K562 (cell line): Measurements from ENCODE around the gene PRDX1. TPM values are rescaled to one million over a fixed set of nuclear protein-coding genes. Genes with fewer than 3 reads are reported as not detected.

Source experiments
- CTBP1 ChIP-seq: fragments of 450-650 bp; IDR thresholded peaks from 2 replicates; pipeline ENCODE4 v1.6.1; 2016; ENCODE audit warnings: borderline replicate concordance
- EHMT2 ChIP-seq: fragments of 450-650 bp; IDR thresholded peaks from 2 replicates; pipeline ENCODE4 v1.6.1; 2018; ENCODE audit warnings: antibody characterized with exemption
- EP400 ChIP-seq: fragments of 450-650 bp; IDR thresholded peaks from 2 replicates; pipeline ENCODE4 v1.6.1; 2017; ENCODE audit warnings: antibody characterized with exemption, mild to moderate bottlenecking, moderate library complexity
- GATAD2A ChIP-seq: fragments of 450-650 bp; IDR thresholded peaks from 2 replicates; pipeline ENCODE4 v1.6.1; 2017
- GATAD2B ChIP-seq: fragments of 450-650 bp; IDR thresholded peaks from 2 replicates; pipeline ENCODE4 v1.6.1; 2017; ENCODE audit warnings: mild to moderate bottlenecking, borderline replicate concordance
- IFI16 ChIP-seq: fragments of 250-450 bp; sonication (Bioruptor Pico); IDR thresholded peaks from 2 replicates; pipeline ENCODE4 v2.1.2; 2022; ENCODE audit warnings: mild to moderate bottlenecking, inconsistent platforms
- MEIS2 ChIP-seq: fragments of 450-650 bp; IDR thresholded peaks from 2 replicates; pipeline ENCODE4 v1.6.1; 2014; ENCODE audit warnings: mild to moderate bottlenecking; ENCODE audit not compliant: partially characterized antibody
- SP1 ChIP-seq: sonication (generic); formaldehyde crosslinking; IDR thresholded peaks from 2 replicates; pipeline ENCODE4 v1.8.1; 2022; ENCODE audit warnings: mild to moderate bottlenecking, missing genetic modification reagents
- TCF7 ChIP-seq: sonication (generic); IDR thresholded peaks from 2 replicates; pipeline ENCODE4 v1.6.1; 2016; ENCODE audit warnings: antibody characterized with exemption, borderline replicate concordance
- TCF7L2 ChIP-seq: fragments of 150-350 bp; IDR thresholded peaks from 2 replicates; pipeline ENCODE4 v1.6.1; 2016; ENCODE audit warnings: low read depth, mild to moderate bottlenecking, low read length, moderate library complexity
- ZC3H4 ChIP-seq: sonication (generic); formaldehyde crosslinking; IDR thresholded peaks from 2 replicates; pipeline ENCODE4 v1.9.0; 2021; ENCODE audit warnings: missing genetic modification reagents, borderline replicate concordance
- polyA plus RNA-seq, 8 experiments: library from polyadenylated mRNA; depleted of rRNA in 4 of 8; stranded (reverse) in 5 of 8; unstranded in 3 of 8; fragments of >200 nt; fragmentation: Nextera tagmentation in 2 of 8; fragmentation: Illumina TruSeq in 1 of 8; extraction: Ambion mirVana in 2 of 8; extraction: Trizol in 1 of 8; gene quantifications; 2 replicates each; pipeline versions ENCODE4 v1.2.1 to v1.2.3, GENCODE V29; 2011 to 2014; ENCODE audit warnings: inconsistent platforms in 1 of 8, missing spikeins in 1 of 8
- total RNA-seq, 7 experiments: library from RNA; depleted of rRNA in 6 of 7; stranded (reverse); fragments of >200 nt in 6 of 7; fragmentation: Illumina TruSeq in 2 of 7; extraction: Trizol in 2 of 7; gene quantifications; 2 replicates each; pipeline versions ENCODE4 v1.2.1 to v1.2.3, GENCODE V29; 2011 to 2021; ENCODE audit warnings: low replicate concordance in 1 of 7
- TF ChIP-seq, protein P1 (sequence below): IDR thresholded peaks from 3 replicates; pipeline ENCODE4 v1.6.1; 2011; ENCODE audit warnings: borderline replicate concordance, mild to moderate bottlenecking, moderate library complexity; ENCODE audit not compliant: insufficient read length; ENCODE audit errors: extremely low read depth
- TF ChIP-seq, protein P2 (sequence below): fragments of 450-650 bp; IDR thresholded peaks from 2 replicates; pipeline ENCODE4 v1.6.1; 2016; ENCODE audit warnings: low read depth
- TF ChIP-seq, protein P3 (sequence below): IDR thresholded peaks from 2 replicates; pipeline ENCODE4 v1.6.1; 2011; ENCODE audit not compliant: insufficient read length; ENCODE audit errors: extremely low read depth
- TF ChIP-seq, protein P4 (sequence below): fragments of 450-650 bp; IDR thresholded peaks from 2 replicates; pipeline ENCODE4 v1.6.1; 2016

PRDX1 gene
- total and polyA plus RNA-seq, 9 of the 15 experiments (the other 6 are each of a cell fraction or from before 2014, with no cell fraction given), result 748 to 2,388 (median 1,045) TPM

DNA sequence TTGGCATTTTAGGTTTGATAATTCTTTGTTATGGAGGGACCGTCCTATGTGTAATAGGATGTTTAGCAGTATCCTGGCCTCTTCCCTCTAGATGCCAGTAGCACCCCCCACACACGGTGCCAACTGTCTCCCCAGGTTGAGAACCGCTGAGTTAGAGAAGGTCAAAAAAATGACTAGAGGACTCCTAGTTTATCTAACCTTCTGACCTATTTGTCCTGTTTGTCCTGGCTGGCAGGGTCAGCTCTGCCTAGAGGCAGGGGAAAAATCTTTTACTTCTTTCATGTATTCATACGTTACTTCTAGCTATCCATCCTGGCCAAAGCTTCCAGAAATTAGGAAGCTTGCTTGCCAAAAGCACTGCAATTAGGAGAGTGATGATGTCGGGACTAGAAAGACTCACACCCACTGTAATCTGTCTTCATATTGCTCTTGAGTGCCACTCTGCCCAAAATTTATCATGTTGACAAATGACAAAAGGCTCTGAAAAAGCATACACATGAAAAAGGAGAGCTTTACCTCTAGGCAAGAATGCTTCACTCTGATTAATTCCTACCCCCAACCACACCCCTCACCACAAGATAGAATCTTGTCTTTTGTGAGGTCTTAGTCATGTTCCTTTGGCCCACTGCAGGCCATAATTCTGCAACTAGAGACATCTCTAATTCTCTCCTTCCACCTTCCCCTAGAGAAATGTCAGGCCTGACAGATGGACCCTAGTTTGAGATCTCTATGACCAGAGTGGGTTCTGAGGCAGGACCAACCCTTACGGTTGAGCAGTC is 14.5 kb upstream of the PRDX1 start (continued):
- TF ChIP-seq, protein P1, sequence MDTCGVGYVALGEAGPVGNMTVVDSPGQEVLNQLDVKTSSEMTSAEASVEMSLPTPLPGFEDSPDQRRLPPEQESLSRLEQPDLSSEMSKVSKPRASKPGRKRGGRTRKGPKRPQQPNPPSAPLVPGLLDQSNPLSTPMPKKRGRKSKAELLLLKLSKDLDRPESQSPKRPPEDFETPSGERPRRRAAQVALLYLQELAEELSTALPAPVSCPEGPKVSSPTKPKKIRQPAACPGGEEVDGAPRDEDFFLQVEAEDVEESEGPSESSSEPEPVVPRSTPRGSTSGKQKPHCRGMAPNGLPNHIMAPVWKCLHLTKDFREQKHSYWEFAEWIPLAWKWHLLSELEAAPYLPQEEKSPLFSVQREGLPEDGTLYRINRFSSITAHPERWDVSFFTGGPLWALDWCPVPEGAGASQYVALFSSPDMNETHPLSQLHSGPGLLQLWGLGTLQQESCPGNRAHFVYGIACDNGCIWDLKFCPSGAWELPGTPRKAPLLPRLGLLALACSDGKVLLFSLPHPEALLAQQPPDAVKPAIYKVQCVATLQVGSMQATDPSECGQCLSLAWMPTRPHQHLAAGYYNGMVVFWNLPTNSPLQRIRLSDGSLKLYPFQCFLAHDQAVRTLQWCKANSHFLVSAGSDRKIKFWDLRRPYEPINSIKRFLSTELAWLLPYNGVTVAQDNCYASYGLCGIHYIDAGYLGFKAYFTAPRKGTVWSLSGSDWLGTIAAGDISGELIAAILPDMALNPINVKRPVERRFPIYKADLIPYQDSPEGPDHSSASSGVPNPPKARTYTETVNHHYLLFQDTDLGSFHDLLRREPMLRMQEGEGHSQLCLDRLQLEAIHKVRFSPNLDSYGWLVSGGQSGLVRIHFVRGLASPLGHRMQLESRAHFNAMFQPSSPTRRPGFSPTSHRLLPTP, result no peak
- TF ChIP-seq, protein P2, sequence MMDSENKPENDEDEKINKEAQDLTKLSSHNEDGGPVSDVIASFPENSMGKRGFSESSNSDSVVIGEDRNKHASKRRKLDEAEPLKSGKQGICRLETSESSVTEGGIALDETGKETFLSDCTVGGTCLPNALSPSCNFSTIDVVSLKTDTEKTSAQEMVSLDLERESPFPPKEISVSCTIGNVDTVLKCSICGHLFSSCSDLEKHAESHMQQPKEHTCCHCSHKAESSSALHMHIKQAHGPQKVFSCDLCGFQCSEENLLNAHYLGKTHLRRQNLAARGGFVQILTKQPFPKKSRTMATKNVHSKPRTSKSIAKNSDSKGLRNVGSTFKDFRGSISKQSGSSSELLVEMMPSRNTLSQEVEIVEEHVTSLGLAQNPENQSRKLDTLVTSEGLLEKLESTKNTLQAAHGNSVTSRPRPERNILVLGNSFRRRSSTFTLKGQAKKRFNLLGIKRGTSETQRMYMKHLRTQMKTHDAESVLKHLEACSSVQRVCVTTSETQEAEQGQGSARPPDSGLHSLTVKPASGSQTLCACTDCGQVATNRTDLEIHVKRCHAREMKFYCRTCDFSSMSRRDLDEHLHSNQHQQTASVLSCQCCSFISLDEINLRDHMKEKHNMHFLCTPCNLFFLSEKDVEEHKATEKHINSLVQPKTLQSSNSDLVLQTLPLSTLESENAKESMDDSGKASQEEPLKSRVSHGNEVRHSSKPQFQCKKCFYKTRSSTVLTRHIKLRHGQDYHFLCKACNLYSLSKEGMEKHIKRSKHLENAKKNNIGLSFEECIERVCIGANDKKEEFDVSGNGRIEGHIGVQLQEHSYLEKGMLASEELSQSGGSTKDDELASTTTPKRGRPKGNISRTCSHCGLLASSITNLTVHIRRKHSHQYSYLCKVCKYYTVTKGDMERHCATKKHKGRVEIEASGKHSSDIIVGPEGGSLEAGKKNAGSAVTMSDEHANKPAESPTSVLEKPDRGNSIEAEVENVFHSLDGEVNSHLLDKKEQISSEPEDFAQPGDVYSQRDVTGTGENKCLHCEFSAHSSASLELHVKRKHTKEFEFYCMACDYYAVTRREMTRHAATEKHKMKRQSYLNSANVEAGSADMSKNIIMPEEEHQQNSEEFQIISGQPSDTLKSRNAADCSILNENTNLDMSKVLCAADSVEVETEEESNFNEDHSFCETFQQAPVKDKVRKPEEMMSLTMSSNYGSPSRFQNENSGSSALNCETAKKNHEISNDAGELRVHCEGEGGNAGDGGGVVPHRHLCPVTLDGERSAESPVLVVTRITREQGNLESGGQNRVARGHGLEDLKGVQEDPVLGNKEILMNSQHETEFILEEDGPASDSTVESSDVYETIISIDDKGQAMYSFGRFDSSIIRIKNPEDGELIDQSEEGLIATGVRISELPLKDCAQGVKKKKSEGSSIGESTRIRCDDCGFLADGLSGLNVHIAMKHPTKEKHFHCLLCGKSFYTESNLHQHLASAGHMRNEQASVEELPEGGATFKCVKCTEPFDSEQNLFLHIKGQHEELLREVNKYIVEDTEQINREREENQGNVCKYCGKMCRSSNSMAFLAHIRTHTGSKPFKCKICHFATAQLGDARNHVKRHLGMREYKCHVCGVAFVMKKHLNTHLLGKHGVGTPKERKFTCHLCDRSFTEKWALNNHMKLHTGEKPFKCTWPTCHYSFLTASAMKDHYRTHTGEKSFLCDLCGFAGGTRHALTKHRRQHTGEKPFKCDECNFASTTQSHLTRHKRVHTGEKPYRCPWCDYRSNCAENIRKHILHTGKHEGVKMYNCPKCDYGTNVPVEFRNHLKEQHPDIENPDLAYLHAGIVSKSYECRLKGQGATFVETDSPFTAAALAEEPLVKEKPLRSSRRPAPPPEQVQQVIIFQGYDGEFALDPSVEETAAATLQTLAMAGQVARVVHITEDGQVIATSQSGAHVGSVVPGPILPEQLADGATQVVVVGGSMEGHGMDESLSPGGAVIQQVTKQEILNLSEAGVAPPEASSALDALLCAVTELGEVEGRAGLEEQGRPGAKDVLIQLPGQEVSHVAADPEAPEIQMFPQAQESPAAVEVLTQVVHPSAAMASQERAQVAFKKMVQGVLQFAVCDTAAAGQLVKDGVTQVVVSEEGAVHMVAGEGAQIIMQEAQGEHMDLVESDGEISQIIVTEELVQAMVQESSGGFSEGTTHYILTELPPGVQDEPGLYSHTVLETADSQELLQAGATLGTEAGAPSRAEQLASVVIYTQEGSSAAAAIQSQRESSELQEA, result no peak
- TF ChIP-seq GATAD2A, result no peak
- TF ChIP-seq GATAD2B, result no peak
- no peak for TF ChIP-seq TCF7
- TF ChIP-seq, protein P3, sequence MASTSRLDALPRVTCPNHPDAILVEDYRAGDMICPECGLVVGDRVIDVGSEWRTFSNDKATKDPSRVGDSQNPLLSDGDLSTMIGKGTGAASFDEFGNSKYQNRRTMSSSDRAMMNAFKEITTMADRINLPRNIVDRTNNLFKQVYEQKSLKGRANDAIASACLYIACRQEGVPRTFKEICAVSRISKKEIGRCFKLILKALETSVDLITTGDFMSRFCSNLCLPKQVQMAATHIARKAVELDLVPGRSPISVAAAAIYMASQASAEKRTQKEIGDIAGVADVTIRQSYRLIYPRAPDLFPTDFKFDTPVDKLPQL, result no peak
- TF ChIP-seq SP1, result no peak
- peak; percentile 74 for TF ChIP-seq MEIS2
- TF ChIP-seq EP400, result no peak
- no peak for TF ChIP-seq IFI16
- 0 out of 2 replicates have a peak, but pooled peaks have one; percentile 15 for TF ChIP-seq EHMT2
- TF ChIP-seq, protein P4, sequence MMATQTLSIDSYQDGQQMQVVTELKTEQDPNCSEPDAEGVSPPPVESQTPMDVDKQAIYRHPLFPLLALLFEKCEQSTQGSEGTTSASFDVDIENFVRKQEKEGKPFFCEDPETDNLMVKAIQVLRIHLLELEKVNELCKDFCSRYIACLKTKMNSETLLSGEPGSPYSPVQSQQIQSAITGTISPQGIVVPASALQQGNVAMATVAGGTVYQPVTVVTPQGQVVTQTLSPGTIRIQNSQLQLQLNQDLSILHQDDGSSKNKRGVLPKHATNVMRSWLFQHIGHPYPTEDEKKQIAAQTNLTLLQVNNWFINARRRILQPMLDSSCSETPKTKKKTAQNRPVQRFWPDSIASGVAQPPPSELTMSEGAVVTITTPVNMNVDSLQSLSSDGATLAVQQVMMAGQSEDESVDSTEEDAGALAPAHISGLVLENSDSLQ, result no peak; the same call in 1 of the 2 replicates
- TF ChIP-seq TCF7L2, result no peak
- peak; percentile 24; the same call in 1 of the 2 replicates for TF ChIP-seq CTBP1
- no peak for TF ChIP-seq ZC3H4
